ENCODE results near the gene CYP46A1.

CYP46A1 gene

DNA sequence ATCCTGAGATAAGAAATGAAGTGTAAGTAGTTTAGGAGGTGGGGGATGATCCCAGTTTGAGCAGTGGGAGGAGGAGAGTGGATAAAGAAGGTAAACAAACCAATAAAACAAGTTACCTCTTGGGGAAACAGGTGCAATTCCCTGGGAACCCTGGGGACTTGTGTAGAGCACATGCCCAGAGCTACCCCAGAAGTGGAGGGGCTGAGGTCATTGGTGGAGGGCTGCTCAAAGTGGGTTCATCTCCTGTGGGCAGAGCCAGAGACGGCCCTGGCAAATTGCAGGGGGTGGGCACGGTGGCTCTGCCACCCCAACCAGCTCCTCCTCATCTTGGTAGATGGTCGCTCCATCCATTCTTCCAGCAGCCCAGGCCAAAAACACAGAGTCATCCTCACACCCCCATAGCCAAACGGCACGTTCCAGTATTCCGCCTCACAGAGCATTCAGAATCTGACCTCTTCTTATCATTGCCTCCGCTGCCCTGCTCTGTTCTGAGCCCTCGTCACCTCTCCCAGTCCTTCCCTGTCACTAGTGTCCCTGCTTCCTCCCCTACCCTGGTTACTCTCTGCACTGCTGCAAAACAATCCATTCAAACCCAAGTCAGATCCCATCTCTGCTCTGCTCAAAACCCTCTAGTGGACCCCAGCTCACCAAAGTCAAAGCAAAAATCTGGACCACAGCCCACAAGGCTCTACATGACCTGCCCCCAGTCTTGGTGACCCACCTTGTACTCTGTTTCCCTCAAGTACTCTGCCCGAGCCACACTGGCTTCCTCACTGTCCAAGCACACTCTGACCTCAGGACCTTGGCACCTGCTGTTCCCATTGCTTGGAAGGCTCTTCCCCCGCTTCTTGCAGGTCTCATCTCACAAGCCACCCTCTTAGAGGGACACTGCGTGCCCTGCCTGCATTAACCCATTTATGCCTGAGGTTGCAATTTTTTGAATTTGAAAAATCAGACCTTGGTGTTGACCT is 5.5 kb downstream of the CYP46A1 start:
- no peak for DNase-seq

DNA sequence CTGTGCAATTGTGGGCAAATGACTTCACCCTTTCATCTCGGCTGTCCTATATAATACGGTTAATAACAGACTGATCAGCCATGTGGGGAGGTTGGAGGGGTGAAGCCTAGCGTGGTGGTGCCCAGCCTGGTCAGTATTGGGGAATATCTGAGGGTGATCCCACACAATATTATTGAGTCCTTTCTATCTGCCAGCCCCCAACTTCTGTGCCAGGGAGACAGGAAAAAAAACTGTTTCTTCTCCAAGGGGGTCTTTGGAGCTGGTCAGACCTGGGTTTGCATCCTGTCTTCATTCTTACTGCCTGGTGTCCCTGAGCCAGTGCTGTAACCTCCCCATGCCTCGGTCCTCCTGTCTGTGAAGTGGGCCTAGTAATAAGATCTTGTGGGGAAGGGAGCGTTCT is 6.5 kb downstream of the CYP46A1 start:
- no peak for DNase-seq

GRCh38 chr14:99691111-99691885 is 7.2 kb downstream of the CYP46A1 start:
- no peak for DNase-seq

DNA sequence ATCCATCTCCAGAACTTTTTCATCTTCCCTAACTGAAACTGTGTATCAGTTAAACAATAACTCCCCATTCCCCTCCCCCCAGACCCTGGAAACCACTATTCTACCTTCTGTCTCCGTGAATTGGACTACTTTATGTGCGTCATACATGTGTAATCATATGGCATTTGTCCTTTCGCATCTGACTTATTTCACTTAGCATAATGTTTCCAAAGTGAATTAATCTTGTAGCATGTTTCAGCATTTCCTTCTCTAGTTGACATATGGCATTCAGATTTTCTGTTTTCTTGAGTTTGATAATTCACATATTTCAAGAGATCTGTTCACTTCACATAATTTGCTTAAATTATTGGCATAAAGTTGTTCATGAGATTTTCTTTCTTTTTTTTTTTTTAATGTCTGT is 9.8 kb downstream of the CYP46A1 start:
- DNase-seq, result no peak

DNA sequence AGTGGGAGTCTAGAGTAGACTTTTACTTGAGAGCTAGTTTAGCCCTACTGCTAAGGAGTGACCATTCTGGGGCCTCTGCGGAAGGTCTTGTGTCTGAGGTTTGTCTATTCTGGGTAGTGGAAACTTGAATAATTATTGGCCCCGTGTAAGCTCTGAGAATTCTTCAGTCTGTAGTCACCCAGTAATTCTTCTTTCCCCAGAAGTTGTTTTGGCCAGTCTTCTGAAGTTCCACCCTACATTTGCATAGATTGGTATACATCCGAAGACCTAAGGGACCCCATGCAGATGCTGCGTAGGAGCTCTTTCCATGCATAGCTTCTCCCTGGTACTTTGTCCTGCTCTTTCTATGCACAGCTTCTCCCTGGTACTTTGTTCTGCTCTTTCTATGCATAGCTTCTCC is 12.8 kb downstream of the CYP46A1 start:
- no peak for DNase-seq

DNA sequence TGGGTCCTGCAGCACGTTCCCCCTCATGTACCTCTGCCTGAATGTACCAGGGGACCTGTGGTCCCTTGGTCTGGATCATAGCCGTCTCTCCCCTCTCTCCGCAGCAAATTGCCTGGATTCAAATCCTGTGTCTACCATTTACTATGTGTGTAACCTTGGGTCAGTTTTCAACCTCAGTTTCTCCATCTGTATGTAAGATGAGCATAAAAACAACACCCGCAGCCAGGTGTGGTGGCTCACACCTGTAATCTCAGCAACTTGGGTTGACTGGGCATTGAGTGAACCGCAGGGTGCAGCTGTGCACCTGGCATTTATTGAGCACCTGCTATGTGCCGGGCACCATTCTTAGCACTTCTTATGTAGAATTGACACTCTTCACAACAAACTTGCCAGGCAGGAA is 14.1 kb downstream of the CYP46A1 start:
- no peak for DNase-seq

- no peak for DNase-seq
These were observed 14.5 kb downstream of the CYP46A1 start for GRCh38 chr14:99698642-99699041.

GRCh38 chr14:99699085-99699760 is 15.1 kb downstream of the CYP46A1 start:
- DNase-seq, result no peak

DNA sequence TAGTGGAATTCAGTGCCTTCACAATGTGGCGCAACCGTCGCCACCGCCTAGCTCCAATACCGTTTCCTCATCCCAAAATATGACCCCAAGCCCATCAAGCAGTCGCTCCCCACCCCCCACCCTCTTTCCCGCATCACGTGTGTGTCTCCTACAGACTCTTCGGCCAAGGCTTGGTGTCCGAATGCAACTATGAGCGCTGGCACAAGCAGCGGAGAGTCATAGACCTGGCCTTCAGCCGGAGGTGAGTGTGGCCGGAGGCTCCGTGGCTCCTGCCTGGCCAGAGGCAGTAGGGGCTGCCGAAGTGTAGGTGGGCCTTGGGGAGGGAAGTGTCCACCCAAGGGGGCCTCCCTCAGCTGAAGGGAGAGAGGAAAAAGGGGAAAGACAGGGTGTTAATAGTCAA is 15.8 kb downstream of the CYP46A1 start:
- no peak for DNase-seq

- DNase-seq, result no peak
These were observed 16.3 kb downstream of the CYP46A1 start for GRCh38 chr14:99700379-99700778.

- no peak for DNase-seq
These were observed 17.2 kb downstream of the CYP46A1 start for GRCh38 chr14:99701260-99701659.

DNA sequence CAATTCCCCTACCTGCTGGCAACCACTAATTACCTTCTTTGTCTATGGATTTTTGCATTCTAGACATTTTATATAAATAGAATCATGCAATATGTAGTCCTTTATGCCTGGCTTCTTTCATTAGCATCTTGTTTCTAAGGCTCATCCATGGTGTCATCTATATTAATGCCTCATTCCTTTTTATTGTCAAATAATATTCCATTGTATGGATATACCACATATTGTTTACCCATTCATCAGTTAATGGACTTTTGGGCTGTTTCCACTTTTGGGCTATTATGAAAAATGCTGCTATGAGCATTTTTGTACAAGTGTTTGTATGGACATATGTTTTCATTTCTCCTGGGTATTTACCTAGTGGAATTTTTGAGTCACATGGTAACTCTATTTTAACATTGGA is 18.0 kb downstream of the CYP46A1 start:
- DNase-seq, result no peak

- DNase-seq, result no peak
These were observed 19.3 kb downstream of the CYP46A1 start for GRCh38 chr14:99703381-99703780.

- no peak for DNase-seq
These were observed 19.9 kb downstream of the CYP46A1 start for GRCh38 chr14:99704037-99704436.

GRCh38 chr14:99706107-99706900 is 22.2 kb downstream of the CYP46A1 start:
- DNase-seq, result no peak

- DNase-seq, result no peak
These were observed 23.3 kb downstream of the CYP46A1 start for GRCh38 chr14:99707420-99707819.

DNA sequence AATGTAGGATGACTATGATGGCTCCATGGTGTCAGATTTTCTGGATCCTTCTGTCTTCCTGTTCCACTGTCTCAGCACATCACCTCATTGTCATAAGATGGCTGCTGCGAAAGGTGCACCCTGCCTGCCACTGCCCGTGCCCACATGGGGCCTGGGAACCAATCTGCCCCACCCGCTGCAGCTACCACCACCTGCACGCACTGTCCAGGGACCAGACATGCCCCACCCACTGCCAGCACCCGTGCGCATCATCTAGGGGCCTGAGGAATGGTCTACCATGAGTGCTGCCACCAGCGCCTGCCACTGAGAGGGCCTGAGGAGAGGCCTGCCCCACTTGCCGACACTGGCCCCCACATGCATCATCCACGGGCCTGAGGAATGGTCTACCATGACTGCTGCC is 23.8 kb downstream of the CYP46A1 start:
- no peak for DNase-seq

DNA sequence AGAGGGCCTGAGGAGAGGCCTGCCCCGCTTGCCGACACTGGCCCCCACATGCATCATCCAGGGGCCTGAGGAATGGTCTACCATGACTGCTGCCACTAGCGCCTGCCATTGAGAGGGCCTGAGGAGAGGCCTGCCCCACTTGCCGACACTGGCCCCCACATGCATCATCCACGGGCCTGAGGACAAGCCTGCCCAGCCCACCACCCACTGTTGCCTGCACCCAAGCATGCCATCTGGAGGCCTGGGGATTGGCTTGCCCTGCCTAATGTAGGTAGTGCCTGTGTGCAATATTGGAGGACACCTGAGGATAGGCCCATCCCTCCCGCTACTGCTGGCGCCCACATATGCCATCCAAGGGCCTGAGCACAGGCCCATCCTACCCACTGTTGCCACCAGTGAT is 24.4 kb downstream of the CYP46A1 start:
- DNase-seq, result no peak

- DNase-seq, result no peak
These were observed 29.9 kb downstream of the CYP46A1 start for GRCh38 chr14:99713972-99714371.

GRCh38 chr14:99715266-99716000 is 31.3 kb downstream of the CYP46A1 start:
- DNase-seq, result no peak

DNA sequence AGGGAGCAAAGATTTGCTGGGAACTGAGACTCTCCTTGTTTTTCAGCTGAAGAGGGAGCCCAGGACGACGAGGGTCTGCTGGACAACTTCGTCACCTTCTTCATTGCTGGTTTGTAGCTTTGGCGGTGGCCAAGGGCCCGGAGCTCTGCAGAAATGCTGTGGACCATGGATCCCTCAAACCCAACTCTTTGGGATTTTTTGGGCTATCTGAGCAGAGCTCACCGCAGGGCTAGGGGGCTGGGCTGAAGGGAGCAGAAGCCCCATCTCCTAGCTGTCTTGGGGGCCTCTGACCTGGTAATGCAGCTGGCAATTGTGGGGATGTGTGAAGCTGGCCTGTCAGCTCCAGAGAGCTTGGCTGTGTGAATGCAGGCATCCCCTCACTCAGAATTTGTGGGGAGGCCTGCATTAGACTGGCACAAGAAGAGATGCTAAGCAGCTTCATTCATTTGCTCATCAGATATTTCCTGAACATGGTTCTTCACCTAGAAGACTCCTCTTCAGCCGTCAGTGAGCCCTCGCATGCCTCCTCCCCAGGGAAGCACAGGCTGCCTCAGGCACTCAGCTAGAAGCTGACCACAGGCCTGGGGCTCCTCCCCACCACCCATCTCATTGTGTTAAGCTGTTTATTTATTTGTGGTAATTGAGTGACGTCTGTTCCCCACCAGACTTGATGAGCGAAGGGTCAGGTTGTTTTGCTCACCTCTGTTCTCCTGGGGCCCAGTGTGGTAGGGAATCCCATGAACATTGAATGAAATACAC is 32.2 kb downstream of the CYP46A1 start:
- no peak for DNase-seq

Data from hematopoietic multipotent progenitor cell treated with erythropoietin and hydrocortisone succinate and interleukin-3 and kit ligand, for 8 days (in vitro differentiated cells).